GM23338 (cell line): ENCODE data around the gene PTPRR. TPM values are rescaled to one million over a fixed set of nuclear protein-coding genes. Genes with fewer than 3 reads are reported as not detected.

Source experiments
- EZH2phosphoT487 ChIP-seq: fragments of 200-600 bp; sonication (generic); IDR thresholded peaks from one replicate; pipeline ENCODE4 v1.8.1; 2018; ENCODE audit warnings: antibody characterized with exemption; ENCODE audit not compliant: unreplicated experiment
- JUNB ChIP-seq: IDR thresholded peaks from one replicate; pipeline ENCODE4 v1.6.1; 2016; ENCODE audit warnings: antibody characterized with exemption; ENCODE audit not compliant: unreplicated experiment
- POLR2AphosphoS5 ChIP-seq: IDR thresholded peaks from 2 replicates; pipeline ENCODE4 v1.6.1; 2016; ENCODE audit warnings: antibody characterized with exemption, low read depth
- STAT1 ChIP-seq: IDR thresholded peaks from one replicate; pipeline ENCODE4 v1.6.1; 2016; ENCODE audit warnings: antibody characterized with exemption; ENCODE audit not compliant: unreplicated experiment
- ZNF114 ChIP-seq: fragments of 250-450 bp; sonication (Bioruptor Pico); IDR thresholded peaks from 2 replicates; pipeline ENCODE4 v1.5.0; 2020; ENCODE audit warnings: mild to moderate bottlenecking, moderate library complexity
- ZNF331 ChIP-seq: fragments of 250-450 bp; sonication (Bioruptor Pico); IDR thresholded peaks from 2 replicates; pipeline ENCODE4 v1.5.0; 2020; ENCODE audit warnings: low read depth, mild to moderate bottlenecking, moderate library complexity
- ZNF462 ChIP-seq: fragments of 250-450 bp; sonication (Bioruptor Pico); IDR thresholded peaks from 2 replicates; pipeline ENCODE4 v1.5.0; 2020; ENCODE audit warnings: mild to moderate bottlenecking, moderate library complexity
- polyA plus RNA-seq: library from polyadenylated mRNA; unstranded; fragments of >200 nt; fragmentation: Nextera tagmentation; extraction: Ambion mirVana; gene quantifications from 2 replicates; pipeline ENCODE4 v1.2.1, GENCODE V29; 2016
- total RNA-seq: library from RNA; depleted of rRNA; stranded (reverse); fragments of >200 nt; shearing (Covaris generic); gene quantifications from 2 replicates; pipeline ENCODE4 v1.2.3, GENCODE V29; 2014
- TF ChIP-seq, protein P1 (sequence below): IDR thresholded peaks from one replicate; pipeline ENCODE4 v1.6.1; 2018; ENCODE audit warnings: antibody characterized with exemption; ENCODE audit not compliant: unreplicated experiment
- TF ChIP-seq, protein P2 (sequence below): IDR thresholded peaks from 2 replicates; pipeline ENCODE4 v1.6.1; 2016; ENCODE audit warnings: antibody characterized with exemption

PTPRR gene
- total and polyA plus RNA-seq, 2 experiments from 2014 or later = 0.26 to 0.76 TPM

DNA sequence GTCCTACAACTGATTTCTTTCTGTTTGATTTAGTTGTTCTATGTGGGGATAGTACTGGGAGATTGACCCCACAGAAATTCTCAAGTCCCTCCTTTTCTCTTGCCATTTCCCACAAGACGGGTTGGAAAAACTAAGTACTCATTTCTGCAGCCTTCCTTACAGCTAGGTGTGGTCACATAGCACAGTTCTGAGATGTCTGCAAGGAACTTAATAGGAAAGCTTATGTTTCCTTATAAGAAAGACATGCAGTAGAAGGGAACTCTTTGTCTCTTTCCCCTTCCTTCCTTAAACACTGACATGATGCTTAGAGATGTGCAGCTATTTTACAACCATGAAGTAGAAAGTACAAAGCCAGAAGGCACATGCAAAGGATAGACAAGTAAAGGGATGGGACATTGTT lies 113.7 kb downstream of the PTPRR start (continued):
- TF ChIP-seq ZNF462 (CRISPR knock-in tag) (no peak), EZH2phosphoT487 (no peak), ZNF114 (CRISPR knock-in tag) (no peak), ZNF331 (CRISPR knock-in tag) (no peak), STAT1 (no peak), JUNB (no peak), POLR2AphosphoS5 (no peak)
- TF ChIP-seq, protein P1, sequence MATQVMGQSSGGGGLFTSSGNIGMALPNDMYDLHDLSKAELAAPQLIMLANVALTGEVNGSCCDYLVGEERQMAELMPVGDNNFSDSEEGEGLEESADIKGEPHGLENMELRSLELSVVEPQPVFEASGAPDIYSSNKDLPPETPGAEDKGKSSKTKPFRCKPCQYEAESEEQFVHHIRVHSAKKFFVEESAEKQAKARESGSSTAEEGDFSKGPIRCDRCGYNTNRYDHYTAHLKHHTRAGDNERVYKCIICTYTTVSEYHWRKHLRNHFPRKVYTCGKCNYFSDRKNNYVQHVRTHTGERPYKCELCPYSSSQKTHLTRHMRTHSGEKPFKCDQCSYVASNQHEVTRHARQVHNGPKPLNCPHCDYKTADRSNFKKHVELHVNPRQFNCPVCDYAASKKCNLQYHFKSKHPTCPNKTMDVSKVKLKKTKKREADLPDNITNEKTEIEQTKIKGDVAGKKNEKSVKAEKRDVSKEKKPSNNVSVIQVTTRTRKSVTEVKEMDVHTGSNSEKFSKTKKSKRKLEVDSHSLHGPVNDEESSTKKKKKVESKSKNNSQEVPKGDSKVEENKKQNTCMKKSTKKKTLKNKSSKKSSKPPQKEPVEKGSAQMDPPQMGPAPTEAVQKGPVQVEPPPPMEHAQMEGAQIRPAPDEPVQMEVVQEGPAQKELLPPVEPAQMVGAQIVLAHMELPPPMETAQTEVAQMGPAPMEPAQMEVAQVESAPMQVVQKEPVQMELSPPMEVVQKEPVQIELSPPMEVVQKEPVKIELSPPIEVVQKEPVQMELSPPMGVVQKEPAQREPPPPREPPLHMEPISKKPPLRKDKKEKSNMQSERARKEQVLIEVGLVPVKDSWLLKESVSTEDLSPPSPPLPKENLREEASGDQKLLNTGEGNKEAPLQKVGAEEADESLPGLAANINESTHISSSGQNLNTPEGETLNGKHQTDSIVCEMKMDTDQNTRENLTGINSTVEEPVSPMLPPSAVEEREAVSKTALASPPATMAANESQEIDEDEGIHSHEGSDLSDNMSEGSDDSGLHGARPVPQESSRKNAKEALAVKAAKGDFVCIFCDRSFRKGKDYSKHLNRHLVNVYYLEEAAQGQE = no peak
- TF ChIP-seq, protein P2, sequence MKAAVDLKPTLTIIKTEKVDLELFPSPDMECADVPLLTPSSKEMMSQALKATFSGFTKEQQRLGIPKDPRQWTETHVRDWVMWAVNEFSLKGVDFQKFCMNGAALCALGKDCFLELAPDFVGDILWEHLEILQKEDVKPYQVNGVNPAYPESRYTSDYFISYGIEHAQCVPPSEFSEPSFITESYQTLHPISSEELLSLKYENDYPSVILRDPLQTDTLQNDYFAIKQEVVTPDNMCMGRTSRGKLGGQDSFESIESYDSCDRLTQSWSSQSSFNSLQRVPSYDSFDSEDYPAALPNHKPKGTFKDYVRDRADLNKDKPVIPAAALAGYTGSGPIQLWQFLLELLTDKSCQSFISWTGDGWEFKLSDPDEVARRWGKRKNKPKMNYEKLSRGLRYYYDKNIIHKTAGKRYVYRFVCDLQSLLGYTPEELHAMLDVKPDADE = no peak
